Measurements from ENCODE around the gene SCAP.

DNA sequence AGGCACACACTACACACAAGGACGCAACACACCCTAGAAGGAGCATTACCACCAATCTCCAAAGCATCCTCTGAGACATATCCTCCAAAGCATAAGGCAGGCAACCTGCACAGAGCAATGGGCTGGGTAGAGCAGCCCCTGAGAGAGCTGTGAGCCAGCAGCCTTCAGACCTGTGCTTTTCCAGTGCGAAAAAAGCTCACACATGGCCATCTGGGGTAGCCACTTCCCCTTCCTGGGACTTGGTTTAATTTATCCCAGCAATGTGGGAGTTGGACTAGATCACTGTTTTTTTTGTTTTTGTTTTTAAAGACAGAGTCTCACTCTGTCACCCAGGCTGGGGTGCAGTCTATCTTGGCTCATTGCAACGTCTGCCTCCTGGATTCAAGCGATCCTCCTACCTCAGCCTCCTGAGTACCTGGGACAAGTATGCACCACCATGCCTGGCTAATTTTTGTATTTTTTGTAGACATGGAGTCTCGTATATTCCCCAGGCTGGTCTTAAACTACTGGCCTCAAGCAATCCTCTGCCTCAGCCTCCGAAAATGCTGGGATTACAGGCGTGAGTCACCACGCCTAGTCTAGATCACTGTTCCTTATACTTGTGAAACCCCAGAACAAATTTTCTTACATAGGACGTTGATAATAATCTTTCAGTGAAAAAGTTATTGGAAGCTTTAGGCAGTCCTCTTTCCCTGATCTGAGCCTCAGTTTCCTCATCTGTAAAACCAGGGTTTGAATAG is 76.0 kb downstream of the SCAP start:
- no peak for TF ChIP-seq PLRG1 (conservative IDR thresholded peaks at IDR 0.05)
- no peak for TF ChIP-seq POLR2AphosphoS5 (IDR thresholded peaks at IDR 0.05; ENCODE audit: low read depth, low read length)
- TF ChIP-seq SALL1 (CRISPR knock-in tag; IDR thresholded peaks at IDR 0.05), result no peak
- TF ChIP-seq SOX5 (CRISPR knock-in tag; IDR thresholded peaks at IDR 0.05; ENCODE audit: borderline replicate concordance), result no peak
- no peak for TF ChIP-seq SRF (IDR thresholded peaks at IDR 0.05; ENCODE audit: low read depth, low read length)
- TF ChIP-seq, protein P1, sequence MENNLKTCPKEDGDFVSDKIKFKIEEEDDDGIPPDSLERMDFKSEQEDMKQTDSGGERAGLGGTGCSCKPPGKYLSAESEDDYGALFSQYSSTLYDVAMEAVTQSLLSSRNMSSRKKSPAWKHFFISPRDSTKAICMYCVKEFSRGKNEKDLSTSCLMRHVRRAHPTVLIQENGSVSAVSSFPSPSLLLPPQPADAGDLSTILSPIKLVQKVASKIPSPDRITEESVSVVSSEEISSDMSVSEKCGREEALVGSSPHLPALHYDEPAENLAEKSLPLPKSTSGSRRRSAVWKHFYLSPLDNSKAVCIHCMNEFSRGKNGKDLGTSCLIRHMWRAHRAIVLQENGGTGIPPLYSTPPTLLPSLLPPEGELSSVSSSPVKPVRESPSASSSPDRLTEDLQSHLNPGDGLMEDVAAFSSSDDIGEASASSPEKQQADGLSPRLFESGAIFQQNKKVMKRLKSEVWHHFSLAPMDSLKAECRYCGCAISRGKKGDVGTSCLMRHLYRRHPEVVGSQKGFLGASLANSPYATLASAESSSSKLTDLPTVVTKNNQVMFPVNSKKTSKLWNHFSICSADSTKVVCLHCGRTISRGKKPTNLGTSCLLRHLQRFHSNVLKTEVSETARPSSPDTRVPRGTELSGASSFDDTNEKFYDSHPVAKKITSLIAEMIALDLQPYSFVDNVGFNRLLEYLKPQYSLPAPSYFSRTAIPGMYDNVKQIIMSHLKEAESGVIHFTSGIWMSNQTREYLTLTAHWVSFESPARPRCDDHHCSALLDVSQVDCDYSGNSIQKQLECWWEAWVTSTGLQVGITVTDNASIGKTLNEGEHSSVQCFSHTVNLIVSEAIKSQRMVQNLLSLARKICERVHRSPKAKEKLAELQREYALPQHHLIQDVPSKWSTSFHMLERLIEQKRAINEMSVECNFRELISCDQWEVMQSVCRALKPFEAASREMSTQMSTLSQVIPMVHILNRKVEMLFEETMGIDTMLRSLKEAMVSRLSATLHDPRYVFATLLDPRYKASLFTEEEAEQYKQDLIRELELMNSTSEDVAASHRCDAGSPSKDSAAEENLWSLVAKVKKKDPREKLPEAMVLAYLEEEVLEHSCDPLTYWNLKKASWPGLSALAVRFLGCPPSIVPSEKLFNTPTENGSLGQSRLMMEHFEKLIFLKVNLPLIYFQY (CRISPR knock-in tag; IDR thresholded peaks at IDR 0.05; ENCODE audit: borderline replicate concordance), result no peak
- no peak for TF ChIP-seq HOXA3 (CRISPR knock-in tag; IDR thresholded peaks at IDR 0.05)
- TF ChIP-seq PRDM15 (CRISPR knock-in tag; IDR thresholded peaks at IDR 0.05), result no peak
- TF ChIP-seq, protein P2, sequence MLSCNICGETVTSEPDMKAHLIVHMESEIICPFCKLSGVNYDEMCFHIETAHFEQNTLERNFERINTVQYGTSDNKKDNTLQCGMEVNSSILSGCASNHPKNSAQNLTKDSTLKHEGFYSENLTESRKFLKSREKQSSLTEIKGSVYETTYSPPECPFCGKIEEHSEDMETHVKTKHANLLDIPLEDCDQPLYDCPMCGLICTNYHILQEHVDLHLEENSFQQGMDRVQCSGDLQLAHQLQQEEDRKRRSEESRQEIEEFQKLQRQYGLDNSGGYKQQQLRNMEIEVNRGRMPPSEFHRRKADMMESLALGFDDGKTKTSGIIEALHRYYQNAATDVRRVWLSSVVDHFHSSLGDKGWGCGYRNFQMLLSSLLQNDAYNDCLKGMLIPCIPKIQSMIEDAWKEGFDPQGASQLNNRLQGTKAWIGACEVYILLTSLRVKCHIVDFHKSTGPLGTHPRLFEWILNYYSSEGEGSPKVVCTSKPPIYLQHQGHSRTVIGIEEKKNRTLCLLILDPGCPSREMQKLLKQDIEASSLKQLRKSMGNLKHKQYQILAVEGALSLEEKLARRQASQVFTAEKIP (CRISPR knock-in tag; IDR thresholded peaks at IDR 0.05; ENCODE audit: borderline replicate concordance), result no peak
- TF ChIP-seq POLR2A (IDR thresholded peaks at IDR 0.05; ENCODE audit: insufficient read depth in 1 of 2, low read depth in 2 of 2, low read length in 2 of 2), result no peak
- no peak for TF ChIP-seq CTCF (CRISPR knock-in tag; IDR thresholded peaks at IDR 0.05)
- no peak for TF ChIP-seq ZNF121 (CRISPR knock-in tag; IDR thresholded peaks at IDR 0.05)
- TF ChIP-seq RFX5 (IDR thresholded peaks at IDR 0.05; ENCODE audit: low read depth, low read length), result no peak

All from HepG2 (cell line).